Measurements from ENCODE around the gene KRTAP5-7.
"Not testable (repeated sequence)": the region's sequence is repeated elsewhere in the genome, so short reads cannot be mapped to it uniquely, and the experiment has no call there.

The KRTAP5-7 gene

DNA sequence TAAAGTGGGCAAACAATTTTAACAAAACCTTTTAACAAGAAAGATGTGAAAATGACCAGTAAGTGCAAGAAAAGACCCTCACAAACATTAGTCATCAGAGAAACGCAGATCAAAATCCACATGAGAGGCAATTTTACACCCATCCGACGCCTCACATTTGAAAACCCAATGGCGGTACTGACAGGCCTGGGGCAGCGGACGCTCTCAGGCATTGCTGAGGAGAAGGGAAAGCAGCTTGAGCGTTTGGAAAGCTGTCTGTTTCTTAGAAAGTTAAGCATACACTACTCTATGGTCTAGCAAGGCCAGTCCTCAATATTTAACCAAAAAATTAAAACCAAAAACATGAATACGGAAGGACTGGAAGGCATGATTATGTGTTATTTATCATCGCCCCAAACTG is 8.8 kb downstream of the KRTAP5-7 start:
- DNase-seq, result no peak

GRCh38 chr11:71537537-71537936 is 10.5 kb downstream of the KRTAP5-7 start:
- DNase-seq, result no peak

- not testable (repeated sequence) for DNase-seq
These were observed 11.1 kb downstream of the KRTAP5-7 start, which contains the start of gene KRTAP5-8 for GRCh38 chr11:71537977-71538665. Gene KRTAP5-8 (plus strand): TSS chr11:71538025. CDS start chr11:71538056, 31 bp downstream.

DNA sequence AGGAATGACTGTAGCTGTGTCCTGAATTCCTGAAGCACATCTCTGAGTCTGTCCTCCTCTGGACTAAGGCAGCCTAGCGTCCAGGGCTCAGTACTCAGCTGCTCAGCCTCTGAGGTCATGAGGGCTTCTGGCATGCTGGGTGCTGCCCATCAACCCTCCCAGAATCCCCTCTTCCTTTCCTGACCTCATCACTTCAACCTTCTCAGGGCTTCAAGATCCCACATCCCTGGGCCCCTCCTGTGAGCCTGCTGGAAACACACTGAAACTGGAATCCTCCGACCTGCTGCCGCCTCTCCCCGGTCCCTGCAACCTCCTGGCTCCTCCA is 11.6 kb downstream of the KRTAP5-7 start:
- no peak for DNase-seq

GRCh38 chr11:71539017-71539416 is 11.9 kb downstream of the KRTAP5-7 start:
- DNase-seq, result no peak

- DNase-seq, result not testable (repeated sequence)
These were observed 12.9 kb downstream of the KRTAP5-7 start for GRCh38 chr11:71539971-71540370.

DNA sequence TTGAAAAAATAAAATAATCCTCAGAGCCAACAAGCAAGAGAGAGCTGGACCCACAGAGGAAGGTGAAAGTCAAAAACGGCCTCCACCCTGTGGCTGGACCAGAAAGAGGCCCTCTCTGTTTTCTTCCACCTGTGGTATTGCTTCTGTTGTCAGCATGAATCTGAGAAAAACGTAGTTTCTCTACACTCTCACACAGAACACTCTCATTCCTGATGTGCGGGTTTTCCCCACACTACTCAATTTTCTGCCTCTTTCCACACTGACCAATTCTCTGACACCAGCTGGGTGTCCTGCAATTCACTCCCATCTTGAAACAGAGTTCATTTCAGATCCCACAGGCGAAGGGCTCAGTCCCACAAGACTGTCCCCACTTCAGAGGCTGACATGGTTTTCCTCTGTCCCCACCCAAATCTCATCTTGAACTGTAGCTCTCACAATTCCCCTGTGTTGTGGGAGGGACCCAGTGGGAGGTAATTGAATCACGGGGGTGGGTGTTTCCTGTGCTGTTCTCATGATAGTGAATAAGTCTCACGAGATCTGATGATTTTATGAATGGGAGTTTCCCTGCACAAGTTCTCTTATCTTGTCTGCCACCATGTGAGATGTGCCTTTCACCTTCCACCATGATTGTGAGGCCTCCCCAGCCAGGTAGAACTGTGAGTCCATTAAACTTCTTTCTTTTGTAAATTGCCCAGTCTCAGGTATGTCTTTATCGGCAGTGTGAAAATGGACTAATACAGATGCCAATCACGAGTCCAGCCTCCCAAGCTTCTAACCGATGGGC is 13.6 kb downstream of the KRTAP5-7 start:
- DNase-seq, result not testable (repeated sequence)

DNA sequence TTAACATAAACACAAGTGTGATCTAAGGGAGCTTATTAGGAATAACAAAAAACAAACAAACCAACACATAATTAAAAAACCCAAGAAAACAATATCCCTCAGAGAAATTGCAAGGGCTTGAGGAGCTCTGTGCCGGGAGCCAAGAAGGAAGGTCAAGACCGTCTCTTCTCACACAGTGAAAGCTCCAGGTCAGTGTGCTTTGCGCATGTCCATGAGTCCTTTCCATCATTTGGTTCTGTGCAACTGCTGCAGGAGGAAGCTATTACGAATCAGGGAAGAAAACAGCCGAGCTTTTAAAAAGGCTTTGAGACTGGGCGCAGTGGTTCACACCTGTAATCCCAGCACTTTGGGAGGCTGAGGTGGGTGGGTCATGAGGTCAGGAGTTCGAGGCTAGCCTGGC is 15.3 kb downstream of the KRTAP5-7 start:
- DNase-seq, result no peak

DNA sequence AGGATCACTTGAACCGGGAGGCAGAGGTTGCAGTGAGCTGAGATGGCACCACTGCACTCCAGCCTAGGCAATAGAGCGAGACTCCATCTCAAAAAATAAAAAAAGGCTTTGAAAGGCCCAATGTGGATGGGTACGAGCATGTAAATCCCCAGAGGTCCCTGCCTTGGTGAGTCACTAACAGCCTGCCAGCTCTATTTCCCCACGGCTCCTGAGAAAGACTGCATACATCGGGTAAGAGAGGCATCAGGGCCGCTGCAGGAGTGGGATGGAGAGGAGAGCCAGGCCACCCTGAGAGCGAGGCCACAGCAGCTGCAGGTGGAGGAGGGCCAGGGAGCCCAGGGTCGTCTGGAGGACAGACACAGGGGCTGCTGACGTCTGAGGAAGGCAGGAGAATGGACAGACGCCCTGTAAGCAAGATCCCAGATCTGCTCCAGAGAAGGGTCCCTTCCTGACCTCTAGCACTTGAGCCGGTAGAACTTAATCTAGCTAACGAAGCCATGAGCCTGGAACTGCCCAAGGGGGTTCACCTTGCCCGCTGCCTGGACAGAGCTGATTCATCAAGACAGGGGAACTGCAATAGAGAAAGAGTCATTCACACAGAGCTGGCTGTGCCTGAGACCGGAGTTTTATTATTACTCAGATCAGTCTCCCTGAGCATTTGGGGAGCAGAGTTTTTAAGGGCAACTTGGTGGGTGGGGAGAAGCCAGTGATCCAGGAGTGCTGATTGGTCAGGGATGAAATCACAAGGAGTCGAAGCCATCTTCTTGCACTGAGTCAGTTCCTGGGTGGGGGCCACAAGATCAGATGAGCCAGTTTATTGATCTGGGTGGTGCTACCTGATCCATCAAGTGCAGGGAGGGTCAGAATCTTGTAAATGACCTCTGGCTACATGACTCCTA is 16.1 kb downstream of the KRTAP5-7 start:
- DNase-seq, result no peak

- DNase-seq, result no peak
These were observed 16.8 kb downstream of the KRTAP5-7 start for GRCh38 chr11:71543866-71544265.

DNA sequence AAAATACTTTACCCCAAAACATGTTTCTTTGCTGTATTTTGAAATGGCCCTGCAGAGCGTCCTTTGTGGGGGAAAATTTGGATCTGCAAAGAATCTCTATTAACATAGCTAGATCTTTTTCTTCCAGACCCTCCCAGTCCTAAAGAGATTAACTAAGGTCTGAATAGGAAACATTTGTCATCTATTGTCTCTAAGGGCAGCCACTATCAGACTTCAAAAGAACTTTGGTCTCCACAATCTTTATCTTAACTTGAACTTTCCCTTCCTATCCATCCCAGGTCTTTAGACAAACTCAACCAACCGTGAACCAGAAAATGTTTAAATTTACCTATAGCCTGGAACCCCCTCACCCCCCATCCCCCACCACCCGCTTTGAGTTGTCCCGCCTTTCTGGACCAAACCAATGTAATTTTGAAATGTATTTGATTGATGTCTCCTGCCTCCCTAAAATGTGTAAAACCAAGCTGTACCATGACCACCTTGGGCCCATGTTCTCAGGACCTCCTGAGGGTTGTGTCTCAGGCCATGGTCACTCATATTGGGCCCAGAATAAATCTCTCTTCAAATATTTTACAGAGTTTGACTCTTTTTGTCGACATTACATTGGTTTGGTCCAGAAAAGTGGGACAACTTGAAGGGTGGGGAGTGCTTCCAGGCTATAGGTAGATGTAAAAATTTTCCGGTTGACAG is 17.6 kb downstream of the KRTAP5-7 start:
- no peak for DNase-seq

- DNase-seq, result no peak
These were observed 18.4 kb downstream of the KRTAP5-7 start for GRCh38 chr11:71545405-71545966.

DNA sequence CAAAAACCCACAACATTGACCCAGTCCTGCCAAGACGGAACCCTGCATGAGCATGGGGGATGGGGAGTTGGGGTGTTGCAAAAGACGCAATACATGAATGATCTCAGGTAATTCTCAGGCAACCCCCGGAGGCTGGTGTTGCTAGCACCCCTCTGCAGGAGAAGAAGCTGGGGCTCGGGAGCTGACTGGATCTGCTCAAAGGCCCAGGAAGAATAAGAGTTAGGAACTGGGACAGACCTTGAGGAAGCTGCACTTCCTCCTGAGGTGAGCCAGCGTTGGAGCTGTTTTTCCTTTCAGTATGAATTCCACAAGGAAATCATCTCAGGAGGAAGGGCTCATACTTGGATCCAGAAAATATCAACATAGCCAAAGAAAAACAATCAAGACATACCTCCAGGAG is 21.1 kb downstream of the KRTAP5-7 start, which contains the start of gene KRTAP5-9:
TSS of gene KRTAP5-9 (plus strand) at position 301 of the 400 bp plus-strand sequence. CDS start 238 bp downstream, outside the sequence.
- no peak for DNase-seq

DNA sequence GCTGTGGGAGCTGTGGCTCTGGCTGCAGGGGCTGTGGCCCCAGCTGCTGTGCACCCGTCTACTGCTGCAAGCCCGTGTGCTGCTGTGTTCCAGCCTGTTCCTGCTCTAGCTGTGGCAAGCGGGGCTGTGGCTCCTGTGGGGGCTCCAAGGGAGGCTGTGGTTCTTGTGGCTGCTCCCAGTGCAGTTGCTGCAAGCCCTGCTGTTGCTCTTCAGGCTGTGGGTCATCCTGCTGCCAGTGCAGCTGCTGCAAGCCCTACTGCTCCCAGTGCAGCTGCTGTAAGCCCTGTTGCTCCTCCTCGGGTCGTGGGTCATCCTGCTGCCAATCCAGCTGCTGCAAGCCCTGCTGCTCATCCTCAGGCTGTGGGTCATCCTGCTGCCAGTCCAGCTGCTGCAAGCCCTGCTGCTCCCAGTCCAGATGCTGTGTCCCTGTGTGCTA is 21.7 kb downstream of the KRTAP5-7 start:
- DNase-seq, result no peak

DNA sequence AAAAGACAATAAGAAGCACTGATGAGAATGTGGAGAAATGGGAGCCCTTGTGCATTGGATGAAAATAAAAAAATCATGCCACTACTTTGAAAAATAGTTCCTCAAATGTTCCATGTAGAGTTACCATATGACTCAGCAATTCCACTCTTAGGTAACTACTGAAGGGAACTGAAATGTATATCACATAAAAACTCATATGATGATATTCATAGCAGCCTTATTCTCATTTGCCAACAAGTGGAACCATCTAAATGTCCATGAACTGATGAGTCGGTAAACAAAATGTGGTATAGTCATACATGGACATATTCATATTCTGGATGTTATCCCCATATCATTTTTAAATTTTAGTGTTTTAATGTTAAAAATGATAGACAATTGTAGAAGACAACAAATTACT is 24.6 kb downstream of the KRTAP5-7 start:
- no peak for DNase-seq

DNA sequence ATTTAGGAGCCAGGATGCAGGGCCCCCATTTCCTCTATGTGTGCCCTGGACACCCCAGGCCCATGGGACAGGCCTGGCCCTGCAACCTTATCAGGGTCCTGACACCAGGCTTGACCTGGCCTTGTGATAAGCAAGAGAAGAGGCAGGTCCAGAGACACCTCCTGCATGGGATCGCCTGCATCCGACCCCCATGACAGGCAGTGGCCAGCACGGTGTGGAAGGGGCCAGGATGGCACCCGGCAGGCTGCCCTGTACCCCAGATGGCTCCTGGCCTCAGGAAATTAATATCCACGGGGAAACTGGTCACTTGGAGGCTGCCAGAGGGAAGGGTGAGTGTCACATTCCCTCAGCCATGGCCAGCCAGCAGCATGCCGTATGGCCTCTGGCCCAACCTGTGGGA is 27.9 kb downstream of the KRTAP5-7 start:
- no peak for DNase-seq

GRCh38 chr11:71555508-71555907 is 28.4 kb downstream of the KRTAP5-7 start:
- DNase-seq, result no peak

GRCh38 chr11:71556018-71556417 is 29.0 kb downstream of the KRTAP5-7 start:
- no peak for DNase-seq

- DNase-seq, result no peak
These were observed 30.2 kb downstream of the KRTAP5-7 start for GRCh38 chr11:71557257-71557656.

DNA sequence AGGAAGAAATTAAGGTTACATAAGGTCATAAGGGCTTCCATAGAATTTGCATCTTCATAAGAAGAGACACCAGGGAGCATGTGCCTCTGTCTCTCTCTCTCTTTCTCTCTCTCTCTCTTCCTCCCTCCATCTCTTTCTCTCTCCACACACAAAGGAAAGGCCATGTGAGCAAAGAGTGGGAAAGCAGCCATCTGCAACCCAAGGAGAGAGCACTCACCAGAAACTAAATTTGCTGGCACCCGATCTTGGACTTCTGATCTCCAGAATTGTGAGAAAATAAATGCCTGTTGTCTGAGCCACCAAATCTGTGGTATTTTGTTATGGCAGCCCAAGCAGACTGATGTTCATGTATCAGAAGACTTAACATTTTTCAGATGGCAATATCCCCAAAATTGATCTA is 31.9 kb downstream of the KRTAP5-7 start:
- no peak for DNase-seq

DNA sequence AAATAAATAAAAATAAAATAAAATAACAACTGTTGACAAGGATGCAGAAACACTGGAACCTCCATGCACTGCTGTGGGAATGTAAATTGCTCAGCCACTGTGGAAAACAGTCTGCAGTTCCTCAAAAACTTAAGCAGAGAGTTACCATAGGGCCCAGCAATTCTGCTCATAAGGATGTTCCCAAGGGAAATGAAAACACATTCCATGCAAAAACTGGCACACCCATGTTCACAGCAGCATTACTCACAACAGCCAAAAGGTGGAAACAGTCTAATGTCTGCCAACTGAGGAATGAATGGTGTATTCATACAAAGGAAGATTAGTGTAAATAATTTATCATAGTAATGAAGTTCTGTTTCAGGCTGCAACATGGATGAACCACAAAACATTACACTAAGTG is 35.1 kb downstream of the KRTAP5-7 start:
- DNase-seq, result no peak

DNA sequence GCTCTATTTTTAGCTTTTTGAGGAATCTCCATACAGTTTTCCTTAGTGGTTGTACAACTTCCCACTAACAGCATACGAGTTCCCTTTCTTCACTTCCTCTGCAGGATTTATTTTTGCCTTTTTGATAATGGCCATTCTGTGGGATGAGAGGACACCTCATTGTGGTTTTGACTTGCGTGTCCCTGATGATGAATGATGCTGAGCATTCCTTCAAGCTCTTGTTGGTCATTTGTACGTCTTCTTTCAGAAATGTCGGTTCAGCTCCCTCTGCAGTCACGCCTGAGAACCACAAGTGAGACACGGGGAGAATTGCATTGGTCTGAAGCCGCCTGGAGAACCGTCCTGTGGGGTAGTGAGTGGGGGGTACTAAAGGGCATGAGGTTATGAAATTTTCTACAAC is 36.3 kb downstream of the KRTAP5-7 start:
- DNase-seq, result no peak
